ENCODE measurements around the gene INTS1. TPM values are rescaled to one million over a fixed set of nuclear protein-coding genes. Genes with fewer than 3 reads are reported as not detected.

INTS1 gene
- total and polyA plus RNA-seq, 10 of the 15 experiments (the other 5 are each of a cell fraction or from before 2014, with no cell fraction given): 0.52 to 89.0 (median 15.1) TPM

GRCh38 chr7:1430056-1430845 lies 73.9 kb downstream of the INTS1 start (continued):
- TF ChIP-seq ZBTB33 (IDR thresholded peaks at IDR 0.05): no peak
- TF ChIP-seq NR2F1 (conservative IDR thresholded peaks at IDR 0.05): no peak
- TF ChIP-seq ATF3 (IDR thresholded peaks at IDR 0.05; ENCODE audit: borderline replicate concordance, extremely low read depth, low read depth, low read length): no peak
- TF ChIP-seq ASH2L (IDR thresholded peaks at IDR 0.05; ENCODE audit: borderline replicate concordance, low read depth): no peak
- no peak for TF ChIP-seq RUNX3 (IDR thresholded peaks at IDR 0.05; ENCODE audit: low read length)
- TF ChIP-seq EED (IDR thresholded peaks at IDR 0.05; ENCODE audit: low read depth): no peak
- no peak for TF ChIP-seq BMI1 (IDR thresholded peaks at IDR 0.05; ENCODE audit: borderline replicate concordance)
- no peak for TF ChIP-seq STAT1 (conservative IDR thresholded peaks at IDR 0.05)

GRCh38 chr7:1428941-1429501 lies 75.2 kb downstream of the INTS1 start:
- in situ Hi-C loops (cut with MboI) (no loop called here), intact Hi-C loops (cut with micrococcal nuclease; ENCODE audit: unreplicated experiment) (no loop called here)
- Histone ChIP-seq H3K9ac (ENCODE audit: control insufficient read depth, insufficient read depth, low read length) (no peak overlapping the region), H3K9me3 (replicated peaks; ENCODE audit: control insufficient read depth, insufficient read depth, low read length) (no peaks in the 10 kb centered on the region), H2AFZ (ENCODE audit: control insufficient read depth, low read depth, low read length) (no peak overlapping the region), H3K4me2 (ENCODE audit: control insufficient read depth, insufficient read depth) (no peak overlapping the region), H3K36me3 (ENCODE audit: control insufficient read depth in 2 of 2, insufficient read depth in 2 of 2, low read length in 1 of 2) (no peaks in the 10 kb centered on the region), H4K20me1 (ENCODE audit: control insufficient read depth, insufficient read depth) (no peaks in the 10 kb centered on the region), H3K79me2 (ENCODE audit: control insufficient read depth, insufficient read depth, low read length) (no peaks in the 10 kb centered on the region), H3K4me1 (ENCODE audit: control insufficient read depth, insufficient read depth, low read length) (no peaks in the 10 kb centered on the region), H3K27ac (ENCODE audit: control insufficient read depth, insufficient read depth) (no peak overlapping the region), H3K4me3 (no peak overlapping the region), H3K27me3 (replicated peaks in 1 of 2; ENCODE audit: control insufficient read depth in 2 of 2, insufficient read depth in 2 of 2, low read length in 1 of 2) (no peaks in the 10 kb centered on the region; a peak in 1 of 4 replicates)
- RAD21 ChIA-PET (ENCODE audit: unreplicated experiment): no interaction called here
- no peak for ATAC-seq
- no peak for FAIRE-seq
- 29% methylated on average over 17 of the region's 20 CpGs for WGBS (ENCODE audit: insufficient coverage, insufficient replicate concordance, low lambda C conversion rate, missing lambda C conversion rate)
- CTCF ChIA-PET: no interaction called here
- TF ChIP-seq CREM (IDR thresholded peaks at IDR 0.05; ENCODE audit: low read depth): no peak
- TF ChIP-seq MTA2 (IDR thresholded peaks at IDR 0.05; ENCODE audit: low read depth): no peak
- no peak for TF ChIP-seq CHD4 (IDR thresholded peaks at IDR 0.05)
- TF ChIP-seq JUND (IDR thresholded peaks at IDR 0.05; ENCODE audit: low read depth, low read length): no peak
- no peak for TF ChIP-seq NRF1 (conservative IDR thresholded peaks at IDR 0.05; ENCODE audit: low read depth, low read length)
- no peak for TF ChIP-seq RAD51 (IDR thresholded peaks at IDR 0.05)
- TF ChIP-seq RUNX3 (IDR thresholded peaks at IDR 0.05; ENCODE audit: low read length): no peak
- BruUV-seq (replicated peaks): no TSS peak
- POLR2A ChIA-PET: no interaction called here
- no peak for DNase-seq (ENCODE audit: low read depth, low spot score)
- SMC1A ChIA-PET (ENCODE audit: uncharacterized antibody, unreplicated experiment): no interaction called here

All from GM12878 (cell line).